HG03045 (cell line): ENCODE results near the gene ARL17B.
"Not testable (repeated sequence)": the region's sequence is repeated elsewhere in the genome, so short reads cannot be mapped to it uniquely, and the experiment has no call there.

Experiments
- ATAC-seq: cut with Tn5 transposase; IDR thresholded peaks from one replicate; pipeline ENCODE4 v1.9.1; 2021; ENCODE audit warnings: mild to moderate bottlenecking, moderate library complexity; ENCODE audit not compliant: unreplicated experiment

ARL17B gene

DNA sequence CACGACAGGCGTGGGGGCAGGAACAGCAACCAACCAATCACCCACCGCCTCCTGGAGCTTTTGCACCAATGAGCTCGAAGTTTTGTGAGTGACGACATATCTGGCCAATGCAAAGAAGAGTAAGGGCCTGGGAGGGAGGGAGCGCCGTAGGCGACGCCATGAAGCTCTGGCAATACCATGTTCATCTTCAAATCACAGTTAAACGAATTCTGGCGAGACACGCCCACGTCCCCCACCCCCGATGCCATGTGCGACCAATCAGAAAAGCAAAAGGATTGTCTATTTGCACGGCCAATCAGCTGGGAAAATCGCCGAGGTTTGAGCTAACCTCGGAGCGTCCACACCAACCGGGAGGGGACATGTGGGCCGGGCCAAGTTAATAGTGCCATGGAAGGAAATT lies at the start of gene ARL17B:
Gene ARL17B (minus strand): TSS at position 12 of the 400 bp plus-strand sequence. CDS start 3,369 bp downstream, outside the sequence.
- peak; percentile 87 for ATAC-seq

DNA sequence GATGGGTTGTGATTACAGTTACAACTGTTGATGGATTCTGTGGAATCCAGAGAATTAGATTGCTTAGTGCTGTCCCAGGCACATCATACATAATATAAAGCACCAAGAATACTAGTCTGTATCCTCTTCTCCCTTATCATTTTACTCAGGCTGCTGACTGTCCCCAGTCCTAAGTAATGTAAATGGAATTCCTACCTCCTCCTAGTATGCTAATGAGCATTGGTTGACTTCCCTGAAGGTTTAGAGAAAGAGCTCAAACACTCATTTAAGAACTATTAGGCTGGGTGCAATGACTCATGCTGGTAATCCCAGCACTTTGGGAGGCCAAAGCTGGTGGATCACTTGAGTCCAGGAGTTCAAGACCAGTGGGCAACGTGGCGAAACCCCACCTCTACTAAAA lies 48.3 kb upstream of the ARL17B start:
- ATAC-seq: not testable (repeated sequence)

DNA sequence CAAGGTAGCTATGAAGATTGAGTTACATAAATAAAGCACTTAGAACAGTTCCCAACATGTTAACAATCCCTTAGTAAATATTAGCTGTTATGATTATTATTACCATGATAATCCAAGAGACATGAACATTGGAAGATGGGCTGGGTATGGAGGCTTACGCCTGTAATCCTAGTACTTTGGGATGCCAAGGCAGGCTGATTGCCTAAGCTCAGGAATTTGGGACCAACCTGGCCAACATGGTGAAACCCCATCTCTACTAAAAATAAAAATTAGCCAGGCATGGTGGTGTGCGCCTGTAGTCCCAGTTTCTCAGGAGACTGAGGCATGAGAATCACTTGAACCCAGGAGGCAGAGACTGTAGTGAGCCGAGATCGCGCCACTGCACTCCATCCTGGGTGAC lies 45.6 kb upstream of the ARL17B start:
- ATAC-seq: not testable (repeated sequence)

DNA sequence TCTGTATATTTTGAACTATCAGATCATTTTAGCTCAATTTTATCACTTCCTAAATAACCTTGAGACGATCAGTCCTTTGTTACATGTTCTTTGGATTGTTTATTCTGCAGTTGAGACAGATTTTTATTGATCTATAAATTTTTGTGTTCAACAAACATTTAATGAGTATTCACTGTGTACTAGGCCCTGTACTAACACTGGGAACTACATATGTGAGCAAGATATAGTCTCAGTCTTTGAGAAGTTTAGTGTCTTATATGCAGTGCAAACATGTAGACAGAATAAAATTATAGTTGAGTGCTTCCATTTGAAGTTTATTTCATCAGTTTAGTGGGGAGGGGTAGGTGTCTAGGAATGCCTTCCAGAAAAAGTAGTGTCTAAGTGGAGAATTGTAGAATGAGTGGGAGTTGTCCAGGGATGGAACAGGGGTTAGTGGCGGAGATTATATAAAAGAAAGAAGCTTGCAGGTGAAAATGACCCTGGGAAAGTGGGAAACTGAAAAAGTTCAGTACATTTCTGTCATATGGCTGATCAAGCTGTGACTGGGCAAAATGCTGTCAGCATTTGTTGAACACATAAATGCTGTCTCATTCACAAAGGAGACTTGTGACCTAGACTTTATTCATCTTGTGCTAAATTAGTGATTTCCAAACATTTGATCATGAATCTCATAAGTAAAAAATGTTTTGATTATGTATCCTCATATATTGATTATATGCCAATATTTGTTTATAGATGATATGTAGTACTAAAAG lies 39.6 kb upstream of the ARL17B start:
- not testable (repeated sequence) for ATAC-seq

DNA sequence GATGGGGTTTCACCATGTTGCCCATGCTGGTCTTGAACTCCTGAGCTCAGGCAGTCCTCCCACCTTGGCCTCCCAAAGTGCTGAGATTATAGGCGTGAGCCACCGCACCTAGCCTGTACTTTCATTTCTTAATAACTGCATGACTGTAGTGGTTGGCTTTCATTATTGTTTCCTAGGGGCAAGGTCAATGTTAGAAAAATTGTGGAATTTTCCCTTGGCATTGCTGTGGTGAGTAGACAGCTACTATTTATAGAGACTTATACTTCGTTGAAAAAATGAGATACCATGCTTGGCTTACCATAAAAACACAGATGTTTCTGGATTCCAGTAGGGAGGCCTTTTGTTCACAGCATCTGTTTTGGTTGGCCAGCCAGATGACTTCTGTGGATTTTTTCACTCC lies 39.0 kb upstream of the ARL17B start:
- ATAC-seq: not testable (repeated sequence)

DNA sequence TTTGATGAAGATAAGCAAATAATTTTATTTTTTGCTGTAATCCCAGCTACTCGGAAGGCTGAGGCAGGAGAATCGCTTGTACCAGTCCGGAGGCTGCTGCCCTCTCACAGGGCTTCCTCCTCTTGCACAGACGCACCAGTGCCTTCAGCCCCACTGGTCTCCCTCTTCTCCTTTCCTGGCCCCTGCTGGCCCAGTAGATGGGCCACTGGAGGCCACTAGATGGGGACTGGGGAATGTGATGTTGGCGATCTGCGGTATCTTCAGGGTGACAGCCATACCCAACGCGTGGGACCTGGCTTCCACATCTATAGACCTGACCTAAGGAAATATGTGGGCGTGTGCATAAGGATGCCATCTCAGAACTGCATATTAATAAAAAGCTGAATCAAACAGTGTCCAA lies 38.4 kb upstream of the ARL17B start:
- ATAC-seq: not testable (repeated sequence)

DNA sequence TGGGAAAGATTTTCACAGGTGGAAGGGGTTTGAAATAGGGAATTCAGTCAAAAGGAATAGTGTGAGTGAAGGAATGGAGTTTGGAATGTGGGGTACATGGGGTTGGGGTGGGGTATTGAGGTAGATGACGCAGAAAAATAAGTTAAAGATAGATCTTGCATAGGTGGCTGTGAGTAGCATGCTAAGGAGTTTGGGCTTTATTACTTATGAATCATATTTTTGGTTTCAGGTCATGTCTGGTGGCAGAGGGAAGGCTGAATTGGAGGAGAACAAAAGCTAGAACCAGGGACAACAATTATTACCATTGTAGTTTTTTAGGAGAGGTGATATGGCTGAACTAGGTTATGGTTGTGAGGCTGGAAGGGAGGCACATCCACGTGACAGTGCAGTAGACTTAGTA lies 34.7 kb upstream of the ARL17B start:
- not testable (repeated sequence) for ATAC-seq

DNA sequence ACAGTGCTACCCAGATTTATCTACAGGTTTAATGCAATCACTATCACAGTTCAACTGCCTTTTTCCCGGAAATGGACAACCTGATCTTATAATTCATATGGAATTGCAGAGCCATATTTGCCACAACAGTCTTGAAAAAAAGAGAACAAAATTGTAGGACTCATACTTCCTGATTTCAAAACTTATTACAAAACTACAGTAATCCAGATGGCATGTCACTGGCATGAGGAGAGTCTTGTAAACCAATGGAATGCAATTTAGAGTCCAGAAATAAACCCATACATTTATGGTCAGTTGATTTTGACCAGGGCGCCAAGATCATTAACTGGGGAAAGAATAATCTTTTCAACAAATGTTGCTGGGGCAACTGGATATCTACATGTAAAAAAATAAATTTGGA lies 32.1 kb upstream of the ARL17B start:
- ATAC-seq: not testable (repeated sequence)

DNA sequence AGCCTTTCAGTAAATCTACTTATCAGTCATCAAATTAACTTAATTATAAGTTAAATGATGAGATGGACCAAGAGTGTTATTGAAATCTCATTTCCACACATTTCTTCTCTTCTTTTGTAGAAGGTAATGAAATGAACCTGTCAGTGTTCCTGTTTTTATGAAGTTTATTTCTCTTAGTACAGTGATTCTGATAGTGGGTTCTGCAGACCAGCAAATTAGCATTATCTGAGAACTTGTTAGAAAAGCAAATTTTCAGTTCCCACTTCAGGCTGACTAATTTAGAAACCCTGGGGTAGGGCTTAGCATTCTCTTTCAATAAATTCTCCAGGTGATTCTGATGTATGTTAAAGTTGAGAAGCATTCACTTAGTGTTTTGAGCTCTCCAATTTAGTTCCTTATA lies 23.9 kb upstream of the ARL17B start:
- ATAC-seq: not testable (repeated sequence)

DNA sequence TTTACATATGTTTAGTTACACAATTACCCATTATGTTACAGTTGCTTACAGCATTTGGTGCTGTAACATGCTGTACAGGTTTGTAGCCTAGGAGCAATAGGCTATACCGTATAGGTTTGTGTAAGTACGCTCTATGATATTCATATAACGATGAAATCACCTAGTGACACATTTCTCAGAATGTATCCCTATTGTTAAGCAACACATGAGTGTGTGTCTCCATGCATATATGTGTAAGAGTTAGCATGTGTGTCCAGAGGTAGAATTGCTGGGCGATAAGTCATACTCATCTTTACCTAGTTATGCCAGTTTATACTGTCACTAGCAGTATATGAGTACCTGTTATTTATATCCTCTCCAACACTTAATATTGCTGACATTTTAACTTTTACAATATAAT lies 21.6 kb upstream of the ARL17B start:
- not testable (repeated sequence) for ATAC-seq

DNA sequence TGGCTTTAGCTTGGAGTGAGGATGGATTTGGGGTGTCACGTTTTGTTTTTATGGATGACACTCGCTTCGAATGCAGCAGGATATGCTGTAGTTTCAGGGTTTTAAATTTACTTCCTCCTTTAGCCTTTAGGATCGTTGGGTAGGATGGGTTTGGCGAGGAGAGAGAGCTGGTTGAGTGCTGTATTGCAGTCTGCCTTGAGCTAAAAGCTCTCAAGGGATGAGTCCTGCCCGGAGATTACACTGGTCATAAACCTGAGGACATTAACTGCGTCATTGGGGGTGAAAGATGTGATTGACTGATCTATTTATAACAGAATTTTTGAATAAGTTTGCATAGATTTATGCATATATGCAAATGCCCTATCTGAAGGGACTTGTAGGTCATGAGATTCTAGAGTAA lies 11.9 kb upstream of the ARL17B start:
- not testable (repeated sequence) for ATAC-seq

DNA sequence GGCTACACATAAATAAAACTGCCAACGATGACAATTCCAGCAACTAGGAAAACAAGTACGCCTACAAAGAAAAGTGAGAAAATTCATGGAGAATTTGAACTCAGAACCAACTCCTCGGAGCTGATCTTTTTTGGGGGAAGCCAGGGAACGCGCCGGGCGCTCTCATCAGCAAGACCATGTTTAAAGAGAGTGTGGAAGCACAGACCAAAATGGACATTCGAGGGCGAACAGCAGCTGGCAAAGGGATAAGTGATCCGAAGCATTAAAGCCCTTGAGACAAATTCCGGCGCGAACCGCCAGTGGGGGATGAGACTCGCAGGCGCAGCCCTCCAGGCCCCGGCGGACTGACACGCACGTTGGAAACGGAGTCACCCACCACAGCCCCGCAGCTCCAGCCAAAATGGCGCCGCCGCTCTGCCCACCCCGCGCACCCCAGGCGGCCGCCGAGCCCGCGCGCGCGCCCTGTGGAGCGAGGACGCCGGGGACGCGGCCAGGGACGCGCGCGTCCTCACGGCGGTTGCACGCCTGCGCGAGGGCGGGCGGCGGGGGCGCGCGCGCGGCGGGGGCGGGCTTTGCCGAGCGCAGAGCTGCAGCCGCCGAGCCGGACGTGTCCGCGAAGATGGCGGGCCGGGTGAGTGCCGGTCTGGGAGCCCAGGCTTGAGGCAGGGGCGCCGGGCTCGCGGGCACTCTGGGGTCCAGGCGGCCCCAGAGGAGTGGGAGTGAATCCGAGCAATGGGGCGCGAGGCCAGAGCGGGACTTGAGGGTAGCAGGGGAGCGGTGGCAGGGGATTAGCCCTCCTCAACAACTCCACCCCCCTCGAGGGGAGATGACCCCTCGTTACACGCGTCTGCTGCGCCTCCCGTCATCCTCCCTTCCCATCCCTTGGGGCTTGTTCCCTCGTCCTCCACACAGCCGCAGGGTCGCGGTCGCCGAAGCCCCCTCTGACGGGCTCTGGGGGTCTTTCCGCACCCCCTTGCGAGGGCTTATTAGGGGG lies 11.0 kb upstream of the ARL17B start:
- peak; percentile 79 for ATAC-seq

DNA sequence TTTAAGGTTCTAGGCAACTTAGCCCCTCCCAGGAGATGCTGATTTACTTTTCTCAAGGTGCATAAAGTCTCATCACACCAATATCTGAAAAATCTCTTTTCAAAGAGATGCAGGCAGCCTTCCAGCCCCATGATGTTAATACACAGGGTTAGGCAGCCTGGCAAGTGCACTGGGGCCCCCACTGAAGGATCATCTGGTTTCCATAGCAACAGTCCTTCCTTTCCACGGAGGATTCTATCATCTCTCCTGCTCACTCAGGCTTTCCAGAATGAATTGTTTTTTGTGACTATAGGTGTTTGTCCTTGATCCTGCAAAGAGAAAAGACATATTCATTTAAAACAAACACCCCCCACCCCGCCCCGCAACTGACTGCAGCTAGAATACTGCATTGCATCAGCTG lies 6.0 kb upstream of the ARL17B start:
- not testable (repeated sequence) for ATAC-seq

DNA sequence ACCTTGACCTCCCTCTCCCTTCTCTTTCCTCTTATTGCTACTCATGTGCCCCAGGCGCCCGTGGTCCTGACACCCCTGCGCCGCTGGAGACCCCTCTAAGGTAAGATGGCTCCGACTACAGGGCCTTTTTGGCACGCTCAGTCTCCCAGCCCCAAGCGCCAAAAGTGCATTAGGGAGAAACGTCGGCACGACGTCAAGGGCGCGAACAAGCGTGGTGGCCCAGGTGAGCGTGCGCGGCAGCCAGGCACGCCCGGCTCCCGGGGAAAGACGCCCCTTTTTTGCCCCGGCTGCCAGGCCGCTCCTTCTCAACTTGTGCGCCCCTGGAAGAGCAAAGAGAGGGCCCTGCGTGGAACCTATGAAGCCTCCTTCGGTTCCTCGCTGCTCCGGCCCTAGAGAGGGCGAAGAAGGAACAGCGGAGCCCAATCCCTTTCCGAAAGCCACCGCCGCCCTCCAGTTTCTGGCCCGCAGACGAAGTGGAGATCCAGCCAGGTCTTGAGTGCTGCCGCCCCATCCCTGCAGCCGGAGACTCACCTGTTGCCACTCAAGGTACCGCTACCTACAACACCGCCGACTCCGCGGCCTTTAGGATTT lies 326 bp downstream of the ARL17B start:
- ATAC-seq: peak; percentile 43

DNA sequence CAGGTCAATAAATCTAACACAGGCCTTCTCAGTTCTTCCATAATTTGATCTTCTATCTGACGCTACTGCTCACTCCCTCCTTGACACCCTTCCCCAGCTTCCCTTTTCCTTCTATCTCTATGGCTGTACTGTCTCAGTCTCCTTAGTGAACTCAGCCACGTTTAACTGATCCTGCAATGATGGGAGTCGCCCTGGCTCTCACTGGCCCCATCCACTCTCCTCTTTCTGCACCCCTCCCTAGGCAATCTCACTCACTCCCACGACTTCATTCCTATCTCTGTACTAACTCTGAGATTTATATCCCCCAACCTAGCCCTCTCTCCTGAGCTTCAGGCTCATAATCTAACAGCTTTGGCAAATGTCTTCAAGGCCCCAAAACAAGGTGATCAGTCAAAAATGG lies 7.7 kb downstream of the ARL17B start:
- not testable (repeated sequence) for ATAC-seq

DNA sequence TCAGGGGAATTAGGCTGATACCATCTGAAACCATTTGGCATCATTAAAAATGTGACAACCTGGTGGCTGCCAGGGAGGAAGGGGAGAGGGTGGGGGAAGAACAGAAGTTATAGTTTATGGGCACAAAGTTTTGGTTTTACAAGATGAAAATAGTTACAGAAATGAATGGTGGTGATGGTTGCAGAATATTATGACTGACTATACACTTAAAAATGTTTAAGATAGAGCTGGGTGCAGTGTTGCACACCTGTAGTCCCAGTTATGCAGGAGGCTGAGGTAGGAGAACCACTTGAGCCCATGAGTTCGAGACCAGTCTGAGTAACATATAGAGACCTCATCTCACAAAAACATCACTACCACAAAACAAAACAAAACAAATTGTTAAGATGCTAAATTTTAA lies 12.5 kb downstream of the ARL17B start:
- not testable (repeated sequence) for ATAC-seq

DNA sequence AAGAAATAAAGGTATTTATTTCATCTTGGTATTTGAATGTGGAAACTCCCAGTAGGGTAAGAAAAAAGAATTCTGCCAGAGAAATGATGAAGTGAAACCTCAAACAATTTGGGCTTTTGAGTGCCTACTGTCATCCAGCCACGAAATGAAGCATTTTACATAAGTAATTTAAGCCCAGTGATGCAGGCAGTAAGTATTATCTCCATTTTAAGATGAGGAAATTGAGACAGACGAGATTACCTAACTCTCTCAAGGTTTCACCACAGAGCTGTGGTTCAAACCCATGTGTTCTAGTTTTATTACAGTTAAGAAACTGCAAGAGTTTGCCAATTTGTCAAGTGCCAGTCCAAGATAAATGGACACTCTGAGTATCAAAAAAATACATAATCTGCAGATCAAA lies 13.2 kb downstream of the ARL17B start:
- not testable (repeated sequence) for ATAC-seq

DNA sequence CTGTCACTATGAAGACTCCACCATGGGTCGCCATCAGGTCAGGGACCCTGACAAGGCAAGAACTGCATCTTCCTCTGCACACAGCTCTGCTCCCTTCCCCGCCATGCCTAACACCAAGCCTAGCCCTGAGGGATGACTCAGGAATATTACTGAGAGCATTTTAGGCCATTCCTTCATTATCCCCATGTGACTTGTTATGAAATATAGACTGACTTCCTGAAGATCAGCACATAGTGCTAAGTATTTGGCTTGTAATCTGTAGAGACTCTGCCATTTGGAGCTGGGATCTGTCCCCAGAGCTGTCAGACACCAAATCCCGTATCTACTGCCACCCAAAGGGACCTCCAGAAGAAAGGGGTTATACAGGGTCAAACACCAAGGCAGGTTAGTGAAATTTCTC lies 19.4 kb downstream of the ARL17B start:
- not testable (repeated sequence) for ATAC-seq

DNA sequence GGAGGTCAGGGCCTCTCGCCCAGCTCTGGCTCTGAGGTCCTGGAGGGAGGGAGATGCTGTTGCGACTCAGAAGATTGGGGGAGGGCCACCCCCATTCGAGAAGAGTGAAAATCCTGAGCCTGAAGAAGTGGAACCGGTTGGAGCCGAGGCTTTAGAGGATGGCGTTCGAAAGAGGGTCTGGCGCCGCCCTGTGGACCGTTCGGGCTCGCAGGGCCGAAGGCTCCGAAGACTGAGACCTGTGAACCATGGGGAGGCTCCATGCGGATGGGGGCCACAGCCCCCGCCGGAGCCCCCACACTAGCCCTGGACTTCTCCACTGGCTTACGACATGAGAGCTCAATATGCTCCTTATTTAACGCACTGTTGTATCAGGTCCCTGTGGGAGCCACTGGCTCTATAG lies 20.3 kb downstream of the ARL17B start:
- not testable (repeated sequence) for ATAC-seq

DNA sequence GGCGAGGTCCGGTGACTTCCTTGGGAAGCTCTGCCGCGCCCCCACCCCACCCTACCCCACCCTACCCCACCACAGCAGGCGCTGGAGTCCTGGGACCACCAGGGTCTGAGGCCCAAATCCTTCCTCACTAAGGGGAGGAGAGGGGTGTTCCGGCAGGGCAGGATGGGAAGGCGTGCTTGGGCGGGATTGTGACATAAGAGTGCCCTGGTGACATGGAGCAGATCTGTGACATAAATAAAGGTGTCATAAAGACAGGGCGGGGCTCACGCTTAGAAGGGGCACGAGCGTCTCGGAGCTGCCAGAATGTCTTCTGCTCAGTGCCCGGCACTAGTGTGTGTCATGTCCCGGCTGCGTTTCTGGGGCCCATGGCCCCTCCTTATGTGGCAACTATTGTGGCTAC lies 66.7 kb downstream of the ARL17B start, which contains the start of gene LRRC37A:
Gene LRRC37A (plus strand): TSS at position 301 of the 400 bp plus-strand sequence. CDS start 3 bp downstream, at position 304.
- ATAC-seq: not testable (repeated sequence)

DNA sequence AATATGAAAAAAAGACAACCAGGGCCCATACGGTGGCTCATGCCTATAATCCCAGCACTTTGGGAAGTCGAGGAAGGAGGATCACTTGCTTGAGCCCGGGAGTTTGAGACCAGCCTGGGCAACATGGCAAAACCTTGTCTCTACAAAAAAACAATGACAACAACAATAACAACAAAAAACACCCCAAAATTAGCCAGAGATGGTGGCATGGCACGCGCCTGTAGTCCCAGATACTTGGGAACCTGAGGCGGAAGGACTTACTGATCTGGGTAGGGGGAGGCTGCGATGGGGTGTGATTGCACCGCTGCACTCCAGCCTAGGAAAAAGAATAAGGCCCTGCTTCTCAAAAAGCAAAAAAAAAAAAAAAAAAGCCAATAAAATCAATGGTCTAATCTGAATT lies 69.9 kb downstream of the ARL17B start:
- ATAC-seq: not testable (repeated sequence)
